Stomach (tissue), 4 donors: ENCODE data around the gene MRPL12.

ENCODE experiments used
- POLR2A ChIP-seq, 4 donors: fragments of 450-650 bp; IDR thresholded peaks; one replicate each; pipeline ENCODE4 v1.6.1; 2016; ENCODE audit warnings: antibody characterized with exemption in 4 of 4, control low read depth in 2 of 4, mild to moderate bottlenecking in 1 of 4, moderate library complexity in 1 of 4
- TF ChIP-seq, protein P1 (sequence below), 7 experiments: fragments of 450-650 bp in 4 of 7; fragments of 200-600 bp in 3 of 7; sonication (generic) in 3 of 7; IDR thresholded peaks; one replicate each; pipeline ENCODE4 v1.5.1; 2016 to 2019; ENCODE audit warnings: antibody characterized with exemption in 7 of 7, control low read depth in 2 of 7, mild to moderate bottlenecking in 1 of 7

- TF ChIP-seq, protein P1, sequence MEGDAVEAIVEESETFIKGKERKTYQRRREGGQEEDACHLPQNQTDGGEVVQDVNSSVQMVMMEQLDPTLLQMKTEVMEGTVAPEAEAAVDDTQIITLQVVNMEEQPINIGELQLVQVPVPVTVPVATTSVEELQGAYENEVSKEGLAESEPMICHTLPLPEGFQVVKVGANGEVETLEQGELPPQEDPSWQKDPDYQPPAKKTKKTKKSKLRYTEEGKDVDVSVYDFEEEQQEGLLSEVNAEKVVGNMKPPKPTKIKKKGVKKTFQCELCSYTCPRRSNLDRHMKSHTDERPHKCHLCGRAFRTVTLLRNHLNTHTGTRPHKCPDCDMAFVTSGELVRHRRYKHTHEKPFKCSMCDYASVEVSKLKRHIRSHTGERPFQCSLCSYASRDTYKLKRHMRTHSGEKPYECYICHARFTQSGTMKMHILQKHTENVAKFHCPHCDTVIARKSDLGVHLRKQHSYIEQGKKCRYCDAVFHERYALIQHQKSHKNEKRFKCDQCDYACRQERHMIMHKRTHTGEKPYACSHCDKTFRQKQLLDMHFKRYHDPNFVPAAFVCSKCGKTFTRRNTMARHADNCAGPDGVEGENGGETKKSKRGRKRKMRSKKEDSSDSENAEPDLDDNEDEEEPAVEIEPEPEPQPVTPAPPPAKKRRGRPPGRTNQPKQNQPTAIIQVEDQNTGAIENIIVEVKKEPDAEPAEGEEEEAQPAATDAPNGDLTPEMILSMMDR (IDR thresholded peaks at IDR 0.05), result no peak
- TF ChIP-seq POLR2A (IDR thresholded peaks at IDR 0.05), result no peak
Observed at GRCh38 chr17:81713556-81714411, 10.6 kb downstream of the MRPL12 start.
